TTC549 (cell line): ENCODE measurements around the gene ARRB2.
"Not testable (repeated sequence)": the region's sequence is repeated elsewhere in the genome, so short reads cannot be mapped to it uniquely, and the experiment has no call there.

Source experiments
- FAIRE-seq: peaks from 2 replicates; lab custom pipeline; 2012; peaks lifted over from hg19 to GRCh38; lab: Jason Lieb, UNC

ARRB2 gene

GRCh38 chr17:4709794-4710692 is at the start of gene ARRB2:
Gene ARRB2, plus strand, starts transcription at chr17:4710632. Its CDS starts 90 bp downstream, at chr17:4710722.
- FAIRE-seq: no peak

- FAIRE-seq: no peak
Observed at GRCh38 chr17:4663711-4664110, 46.7 kb upstream of the ARRB2 start.

- no peak for FAIRE-seq
Observed at GRCh38 chr17:4664230-4664629, 46.2 kb upstream of the ARRB2 start.

GRCh38 chr17:4665027-4665426 is 45.4 kb upstream of the ARRB2 start:
- no peak for FAIRE-seq

GRCh38 chr17:4666296-4666695 is 44.1 kb upstream of the ARRB2 start:
- FAIRE-seq: no peak

- no peak for FAIRE-seq
Observed at GRCh38 chr17:4667166-4667565, 43.3 kb upstream of the ARRB2 start.

- no peak for FAIRE-seq
Observed at GRCh38 chr17:4672055-4672630, 38.3 kb upstream of the ARRB2 start.

GRCh38 chr17:4672751-4673150 is 37.7 kb upstream of the ARRB2 start:
- FAIRE-seq: no peak

GRCh38 chr17:4673169-4673568 is 37.3 kb upstream of the ARRB2 start:
- FAIRE-seq: no peak

- FAIRE-seq: no peak
Observed at GRCh38 chr17:4673986-4674684, 36.3 kb upstream of the ARRB2 start.

GRCh38 chr17:4674685-4674998 is 35.8 kb upstream of the ARRB2 start:
- FAIRE-seq: no peak

- FAIRE-seq: no peak
Observed at GRCh38 chr17:4675791-4676190, 34.6 kb upstream of the ARRB2 start.

- no peak for FAIRE-seq
Observed at GRCh38 chr17:4676791-4677190, 33.6 kb upstream of the ARRB2 start.

GRCh38 chr17:4678448-4679026 is 31.9 kb upstream of the ARRB2 start:
- no peak for FAIRE-seq

GRCh38 chr17:4679658-4680057 is 30.8 kb upstream of the ARRB2 start:
- no peak for FAIRE-seq

GRCh38 chr17:4683739-4684138 is 26.7 kb upstream of the ARRB2 start:
- not testable (repeated sequence) for FAIRE-seq

GRCh38 chr17:4689872-4690271 is 20.6 kb upstream of the ARRB2 start:
- not testable (repeated sequence) for FAIRE-seq

GRCh38 chr17:4690745-4691144 is 19.7 kb upstream of the ARRB2 start:
- no peak for FAIRE-seq

GRCh38 chr17:4691686-4692085 is 18.7 kb upstream of the ARRB2 start:
- no peak for FAIRE-seq

GRCh38 chr17:4693416-4693815 is 17.0 kb upstream of the ARRB2 start:
- no peak for FAIRE-seq

GRCh38 chr17:4696437-4696805 is 14.0 kb upstream of the ARRB2 start:
- FAIRE-seq: no peak

GRCh38 chr17:4699401-4700056 is 10.9 kb upstream of the ARRB2 start:
- FAIRE-seq: not testable (repeated sequence)

- FAIRE-seq: no peak
Observed at GRCh38 chr17:4701116-4701515, 9.3 kb upstream of the ARRB2 start.
